ENCODE results near the gene MAPRE2.

The MAPRE2 gene

GRCh38 chr18:35005963-35006577 lies 35.1 kb upstream of the MAPRE2 start:
- H3K27ac ChIP-seq, result no peak overlapping the region
- DNase-seq (ENCODE audit: low read depth, low spot score), result peak; percentile 48
- no peak overlapping the region for H3K4me3 ChIP-seq
- no peaks in the 10 kb centered on the region for H3K9me3 ChIP-seq (ENCODE audit: low read depth, low read length)
- H3K36me3 ChIP-seq (ENCODE audit: insufficient read depth, low read length), result no peaks in the 10 kb centered on the region
- no peak overlapping the region for H3K9ac ChIP-seq (ENCODE audit: insufficient read length)
- no peak for TF ChIP-seq FOXP2 (optimal IDR thresholded peaks at IDR 0.05; ENCODE audit: control extremely low read depth, extremely low read length, insufficient read depth)
- no peak for TF ChIP-seq POLR2AphosphoS5 (IDR thresholded peaks at IDR 0.05; ENCODE audit: borderline replicate concordance, low read depth, low read length)
- TF ChIP-seq EZH2 (IDR thresholded peaks at IDR 0.05), result no peak

DNA sequence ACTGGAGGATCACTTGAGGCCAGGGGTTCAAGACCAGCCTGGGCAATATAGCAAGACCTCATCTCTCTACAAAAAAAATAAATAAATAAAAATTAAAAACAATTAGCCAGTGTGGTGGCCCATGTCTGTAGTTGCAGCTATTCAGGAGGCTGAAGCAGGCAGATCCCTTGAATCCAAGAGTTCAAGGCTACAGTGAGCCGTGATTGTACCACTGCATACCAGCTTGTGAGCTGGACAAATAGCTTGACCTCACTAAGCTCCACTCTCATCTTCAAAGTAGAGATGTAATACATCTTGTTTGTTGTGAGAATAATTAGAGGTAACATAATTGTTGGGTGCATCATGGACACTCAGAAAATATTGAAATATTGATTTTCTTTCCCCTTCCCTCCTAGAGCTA lies 31.1 kb upstream of the MAPRE2 start:
- Histone ChIP-seq H3K9ac (ENCODE audit: insufficient read length) (no peak overlapping the region), H3K4me3 (no peak overlapping the region), H3K36me3 (ENCODE audit: insufficient read depth, low read length) (no peaks in the 10 kb centered on the region), H3K27ac (no peak overlapping the region), H3K9me3 (ENCODE audit: low read depth, low read length) (no peaks in the 10 kb centered on the region)
- DNase-seq (ENCODE audit: low read depth, low spot score), result no peak
- TF ChIP-seq FOXP2 (optimal IDR thresholded peaks at IDR 0.05; ENCODE audit: control extremely low read depth, extremely low read length, insufficient read depth), result no peak
- no peak for TF ChIP-seq POLR2AphosphoS5 (IDR thresholded peaks at IDR 0.05; ENCODE audit: borderline replicate concordance, low read depth, low read length)
- no peak for TF ChIP-seq EZH2 (IDR thresholded peaks at IDR 0.05)

DNA sequence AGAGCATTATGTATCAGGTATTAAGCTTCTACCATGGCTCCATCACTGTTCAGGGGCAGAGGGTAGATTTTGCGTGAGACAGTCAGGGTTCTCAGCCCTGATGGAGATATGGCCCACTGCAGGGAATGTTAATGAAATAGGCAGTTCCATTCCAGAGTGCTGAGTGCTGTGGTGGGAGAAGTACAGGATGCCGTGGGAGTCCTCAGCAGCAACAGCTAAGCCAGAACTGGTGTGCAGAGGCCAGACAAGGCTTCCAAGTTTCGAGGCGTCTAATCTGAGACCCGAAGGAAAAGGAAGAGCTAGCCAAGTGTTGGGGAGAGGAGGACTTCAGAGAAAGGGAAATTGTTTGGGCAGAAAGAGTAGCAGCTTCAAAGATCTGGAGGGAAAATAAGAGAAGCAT lies 30.2 kb upstream of the MAPRE2 start:
- DNase-seq (ENCODE audit: low read depth, low spot score), result no peak

GRCh38 chr18:35019933-35020332 lies 21.3 kb upstream of the MAPRE2 start:
- no peaks in the 10 kb centered on the region for H3K9me3 ChIP-seq (ENCODE audit: low read depth, low read length)
- no peak overlapping the region for H3K9ac ChIP-seq (ENCODE audit: insufficient read length)
- TF ChIP-seq FOXP2 (optimal IDR thresholded peaks at IDR 0.05; ENCODE audit: control extremely low read depth, extremely low read length, insufficient read depth) (no peak), POLR2AphosphoS5 (IDR thresholded peaks at IDR 0.05; ENCODE audit: borderline replicate concordance, low read depth, low read length) (no peak), EZH2 (IDR thresholded peaks at IDR 0.05) (no peak)
- H3K36me3 ChIP-seq (ENCODE audit: insufficient read depth, low read length), result no peaks in the 10 kb centered on the region
- no peak for DNase-seq (ENCODE audit: low read depth, low spot score)
- no peak overlapping the region for H3K27ac ChIP-seq
- H3K4me3 ChIP-seq, result no peak overlapping the region

More for the DNA sequence above, 30.2 kb upstream of the MAPRE2 start:
- H3K36me3 ChIP-seq (ENCODE audit: insufficient read depth, low read length), result no peaks in the 10 kb centered on the region
- H3K9me3 ChIP-seq (ENCODE audit: low read depth, low read length), result no peaks in the 10 kb centered on the region
- TF ChIP-seq FOXP2 (optimal IDR thresholded peaks at IDR 0.05; ENCODE audit: control extremely low read depth, extremely low read length, insufficient read depth) (no peak), POLR2AphosphoS5 (IDR thresholded peaks at IDR 0.05; ENCODE audit: borderline replicate concordance, low read depth, low read length) (no peak), EZH2 (IDR thresholded peaks at IDR 0.05) (no peak)
- no peak overlapping the region for H3K4me3 ChIP-seq
- H3K27ac ChIP-seq, result no peak overlapping the region
- no peak overlapping the region for H3K9ac ChIP-seq (ENCODE audit: insufficient read length)

- Histone ChIP-seq H3K9ac (ENCODE audit: insufficient read length) (no peak overlapping the region), H3K27ac (no peak overlapping the region), H3K9me3 (ENCODE audit: low read depth, low read length) (no peaks in the 10 kb centered on the region), H3K4me3 (no peak overlapping the region), H3K36me3 (ENCODE audit: insufficient read depth, low read length) (no peaks in the 10 kb centered on the region)
- TF ChIP-seq FOXP2 (optimal IDR thresholded peaks at IDR 0.05; ENCODE audit: control extremely low read depth, extremely low read length, insufficient read depth) (no peak), POLR2AphosphoS5 (IDR thresholded peaks at IDR 0.05; ENCODE audit: borderline replicate concordance, low read depth, low read length) (no peak), EZH2 (IDR thresholded peaks at IDR 0.05) (no peak)
- no peak for DNase-seq (ENCODE audit: low read depth, low spot score)
These were observed 18.7 kb upstream of the MAPRE2 start for GRCh38 chr18:35022426-35023001.

- TF ChIP-seq FOXP2 (optimal IDR thresholded peaks at IDR 0.05; ENCODE audit: control extremely low read depth, extremely low read length, insufficient read depth), result no peak
- no peak for TF ChIP-seq POLR2AphosphoS5 (IDR thresholded peaks at IDR 0.05; ENCODE audit: borderline replicate concordance, low read depth, low read length)
- TF ChIP-seq EZH2 (IDR thresholded peaks at IDR 0.05), result no peak
- H3K36me3 ChIP-seq (ENCODE audit: insufficient read depth, low read length), result no peaks in the 10 kb centered on the region
- no peak overlapping the region for H3K27ac ChIP-seq
- no peaks in the 10 kb centered on the region for H3K9me3 ChIP-seq (ENCODE audit: low read depth, low read length)
- no peak for DNase-seq (ENCODE audit: low read depth, low spot score)
- H3K4me3 ChIP-seq, result no peak overlapping the region
- H3K9ac ChIP-seq (ENCODE audit: insufficient read length), result no peak overlapping the region
These were observed 17.0 kb upstream of the MAPRE2 start for GRCh38 chr18:35024196-35024595.

- Histone ChIP-seq H3K36me3 (ENCODE audit: insufficient read depth, low read length) (no peaks in the 10 kb centered on the region), H3K9ac (ENCODE audit: insufficient read length) (no peak overlapping the region), H3K4me3 (no peak overlapping the region), H3K9me3 (ENCODE audit: low read depth, low read length) (no peaks in the 10 kb centered on the region), H3K27ac (no peak overlapping the region)
- no peak for TF ChIP-seq FOXP2 (optimal IDR thresholded peaks at IDR 0.05; ENCODE audit: control extremely low read depth, extremely low read length, insufficient read depth)
- no peak for TF ChIP-seq POLR2AphosphoS5 (IDR thresholded peaks at IDR 0.05; ENCODE audit: borderline replicate concordance, low read depth, low read length)
- TF ChIP-seq EZH2 (IDR thresholded peaks at IDR 0.05), result no peak
- no peak for DNase-seq (ENCODE audit: low read depth, low spot score)
These were observed 16.2 kb upstream of the MAPRE2 start for GRCh38 chr18:35024965-35025364.

GRCh38 chr18:35026407-35027061 lies 14.7 kb upstream of the MAPRE2 start:
- Histone ChIP-seq H3K9ac (ENCODE audit: insufficient read length) (no peak overlapping the region), H3K4me3 (no peak overlapping the region), H3K27ac (no peak overlapping the region), H3K36me3 (ENCODE audit: insufficient read depth, low read length) (no peaks in the 10 kb centered on the region), H3K9me3 (ENCODE audit: low read depth, low read length) (no peaks in the 10 kb centered on the region)
- TF ChIP-seq EZH2 (IDR thresholded peaks at IDR 0.05) (no peak), POLR2AphosphoS5 (IDR thresholded peaks at IDR 0.05; ENCODE audit: borderline replicate concordance, low read depth, low read length) (no peak), FOXP2 (optimal IDR thresholded peaks at IDR 0.05; ENCODE audit: control extremely low read depth, extremely low read length, insufficient read depth) (no peak)
- DNase-seq (ENCODE audit: low read depth, low spot score), result no peak
